HCT116 (cell line): ENCODE data around the gene FAM131C.

ENCODE experiments used
- CBX3 ChIP-seq: IDR thresholded peaks from 2 replicates; pipeline ENCODE4 v1.6.1; 2012; ENCODE audit warnings: low read depth
- CEBPB ChIP-seq: IDR thresholded peaks from 2 replicates; pipeline ENCODE4 v1.6.1; 2012; ENCODE audit warnings: low read depth
- EGR1 ChIP-seq: IDR thresholded peaks from 2 replicates; pipeline ENCODE4 v1.6.1; 2012; ENCODE audit warnings: low read depth
- EZH2 ChIP-seq: fragments of 200-600 bp; sonication (generic); IDR thresholded peaks from 2 replicates; pipeline ENCODE4 v1.6.1; 2017; ENCODE audit warnings: antibody characterized with exemption, mixed run types
- POLR2A ChIP-seq: IDR thresholded peaks from 2 replicates; pipeline ENCODE4 v1.7.0; 2011; ENCODE audit warnings: borderline replicate concordance; ENCODE audit not compliant: insufficient read depth, insufficient read length; ENCODE audit errors: extremely low read depth
- POLR2AphosphoS5 ChIP-seq: IDR thresholded peaks from 2 replicates; pipeline ENCODE4 v1.6.1; 2011; ENCODE audit warnings: mild to moderate bottlenecking, low read depth, low read length, moderate library complexity
- SP1 ChIP-seq: IDR thresholded peaks from 2 replicates; pipeline ENCODE4 v1.6.1; 2012; ENCODE audit warnings: low read depth
- YY1 ChIP-seq: IDR thresholded peaks from 2 replicates; pipeline ENCODE4 v1.6.1; 2011; ENCODE audit warnings: low read length, low read depth, moderate library complexity, mild to moderate bottlenecking; ENCODE audit not compliant: insufficient replicate concordance; ENCODE audit errors: extremely low read depth
- TF ChIP-seq, protein P1 (sequence below), 3 experiments: fragments of 200-600 bp in 1 of 3; sonication (generic) in 1 of 3; IDR thresholded peaks in 2 of 3; conservative IDR thresholded peaks in 1 of 3; 2 replicates each; pipeline ENCODE4 v1.5.1; 2012 to 2017; ENCODE audit warnings: low read depth in 2 of 3, low read length in 2 of 3, antibody characterized with exemption in 1 of 3, borderline replicate concordance in 1 of 3, control low read depth in 1 of 3, mild to moderate bottlenecking in 1 of 3, mixed read lengths in 1 of 3, mixed run types in 1 of 3, moderate library complexity in 1 of 3; ENCODE audit not compliant: insufficient read depth in 1 of 3
- TF ChIP-seq, protein P2 (sequence below): IDR thresholded peaks from 2 replicates; pipeline ENCODE4 v1.6.1; 2012
- TF ChIP-seq, protein P3 (sequence below): IDR thresholded peaks from 2 replicates; pipeline ENCODE4 v1.6.1; 2012; ENCODE audit warnings: low read depth

DNA sequence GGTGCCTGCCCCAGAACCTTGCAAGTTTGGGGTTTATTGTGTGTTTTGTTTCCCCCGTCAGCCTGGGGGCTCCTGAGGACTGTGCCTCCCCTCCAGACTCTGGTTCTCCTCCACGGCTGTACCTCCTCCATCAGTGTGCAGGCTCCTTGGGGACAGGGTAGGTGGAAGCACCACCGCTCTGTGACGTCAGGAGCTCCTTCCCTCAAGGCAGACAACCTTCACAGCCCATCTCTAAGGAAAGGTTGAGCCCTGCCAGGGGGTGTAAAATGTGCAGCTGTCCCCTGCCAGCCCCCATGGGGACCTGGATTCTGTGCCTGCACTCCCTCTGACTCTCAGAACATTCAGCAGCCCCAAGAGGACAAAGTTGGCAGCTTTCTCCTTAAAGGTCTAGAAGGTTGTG, 55.1 kb downstream of the FAM131C start:
- no peak for TF ChIP-seq CBX3
- TF ChIP-seq, protein P1, sequence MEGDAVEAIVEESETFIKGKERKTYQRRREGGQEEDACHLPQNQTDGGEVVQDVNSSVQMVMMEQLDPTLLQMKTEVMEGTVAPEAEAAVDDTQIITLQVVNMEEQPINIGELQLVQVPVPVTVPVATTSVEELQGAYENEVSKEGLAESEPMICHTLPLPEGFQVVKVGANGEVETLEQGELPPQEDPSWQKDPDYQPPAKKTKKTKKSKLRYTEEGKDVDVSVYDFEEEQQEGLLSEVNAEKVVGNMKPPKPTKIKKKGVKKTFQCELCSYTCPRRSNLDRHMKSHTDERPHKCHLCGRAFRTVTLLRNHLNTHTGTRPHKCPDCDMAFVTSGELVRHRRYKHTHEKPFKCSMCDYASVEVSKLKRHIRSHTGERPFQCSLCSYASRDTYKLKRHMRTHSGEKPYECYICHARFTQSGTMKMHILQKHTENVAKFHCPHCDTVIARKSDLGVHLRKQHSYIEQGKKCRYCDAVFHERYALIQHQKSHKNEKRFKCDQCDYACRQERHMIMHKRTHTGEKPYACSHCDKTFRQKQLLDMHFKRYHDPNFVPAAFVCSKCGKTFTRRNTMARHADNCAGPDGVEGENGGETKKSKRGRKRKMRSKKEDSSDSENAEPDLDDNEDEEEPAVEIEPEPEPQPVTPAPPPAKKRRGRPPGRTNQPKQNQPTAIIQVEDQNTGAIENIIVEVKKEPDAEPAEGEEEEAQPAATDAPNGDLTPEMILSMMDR (IDR thresholded peaks at IDR 0.05 in 2 of 3, conservative IDR thresholded peaks at IDR 0.05 in 1 of 3; ENCODE audit: borderline replicate concordance in 1 of 3, insufficient read depth in 1 of 3, low read depth in 2 of 3, low read length in 2 of 3): no peak
- TF ChIP-seq POLR2A: no peak
- TF ChIP-seq EZH2: no peak
- TF ChIP-seq EGR1: no peak
- no peak for TF ChIP-seq POLR2AphosphoS5
- no peak for TF ChIP-seq YY1
- TF ChIP-seq SP1: no peak
- TF ChIP-seq, protein P2, sequence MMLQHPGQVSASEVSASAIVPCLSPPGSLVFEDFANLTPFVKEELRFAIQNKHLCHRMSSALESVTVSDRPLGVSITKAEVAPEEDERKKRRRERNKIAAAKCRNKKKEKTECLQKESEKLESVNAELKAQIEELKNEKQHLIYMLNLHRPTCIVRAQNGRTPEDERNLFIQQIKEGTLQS: no peak
- no peak for TF ChIP-seq CEBPB
- TF ChIP-seq, protein P3, sequence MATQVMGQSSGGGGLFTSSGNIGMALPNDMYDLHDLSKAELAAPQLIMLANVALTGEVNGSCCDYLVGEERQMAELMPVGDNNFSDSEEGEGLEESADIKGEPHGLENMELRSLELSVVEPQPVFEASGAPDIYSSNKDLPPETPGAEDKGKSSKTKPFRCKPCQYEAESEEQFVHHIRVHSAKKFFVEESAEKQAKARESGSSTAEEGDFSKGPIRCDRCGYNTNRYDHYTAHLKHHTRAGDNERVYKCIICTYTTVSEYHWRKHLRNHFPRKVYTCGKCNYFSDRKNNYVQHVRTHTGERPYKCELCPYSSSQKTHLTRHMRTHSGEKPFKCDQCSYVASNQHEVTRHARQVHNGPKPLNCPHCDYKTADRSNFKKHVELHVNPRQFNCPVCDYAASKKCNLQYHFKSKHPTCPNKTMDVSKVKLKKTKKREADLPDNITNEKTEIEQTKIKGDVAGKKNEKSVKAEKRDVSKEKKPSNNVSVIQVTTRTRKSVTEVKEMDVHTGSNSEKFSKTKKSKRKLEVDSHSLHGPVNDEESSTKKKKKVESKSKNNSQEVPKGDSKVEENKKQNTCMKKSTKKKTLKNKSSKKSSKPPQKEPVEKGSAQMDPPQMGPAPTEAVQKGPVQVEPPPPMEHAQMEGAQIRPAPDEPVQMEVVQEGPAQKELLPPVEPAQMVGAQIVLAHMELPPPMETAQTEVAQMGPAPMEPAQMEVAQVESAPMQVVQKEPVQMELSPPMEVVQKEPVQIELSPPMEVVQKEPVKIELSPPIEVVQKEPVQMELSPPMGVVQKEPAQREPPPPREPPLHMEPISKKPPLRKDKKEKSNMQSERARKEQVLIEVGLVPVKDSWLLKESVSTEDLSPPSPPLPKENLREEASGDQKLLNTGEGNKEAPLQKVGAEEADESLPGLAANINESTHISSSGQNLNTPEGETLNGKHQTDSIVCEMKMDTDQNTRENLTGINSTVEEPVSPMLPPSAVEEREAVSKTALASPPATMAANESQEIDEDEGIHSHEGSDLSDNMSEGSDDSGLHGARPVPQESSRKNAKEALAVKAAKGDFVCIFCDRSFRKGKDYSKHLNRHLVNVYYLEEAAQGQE: no peak
